GM18499 (cell line): ENCODE measurements around the gene RPL19.
"Not testable (repeated sequence)": the region's sequence is repeated elsewhere in the genome, so short reads cannot be mapped to it uniquely, and the experiment has no call there.

Source experiments
- ATAC-seq: cut with Tn5 transposase; IDR thresholded peaks from one replicate; pipeline ENCODE4 v1.9.1; 2021; ENCODE audit warnings: moderate number of reproducible peaks; ENCODE audit not compliant: insufficient read depth, unreplicated experiment

The RPL19 gene

GRCh38 chr17:39239640-39240314, 39.7 kb downstream of the RPL19 start:
- no peak for ATAC-seq

GRCh38 chr17:39240631-39241030, 40.5 kb downstream of the RPL19 start:
- ATAC-seq, result no peak

- no peak for ATAC-seq
Measured at GRCh38 chr17:39243155-39243554, 43.1 kb downstream of the RPL19 start.

- no peak for ATAC-seq
Measured at GRCh38 chr17:39244016-39244599, 44.0 kb downstream of the RPL19 start.

- no peak for ATAC-seq
Measured at GRCh38 chr17:39244600-39245570, 44.8 kb downstream of the RPL19 start.

GRCh38 chr17:39246274-39246673, 46.2 kb downstream of the RPL19 start:
- ATAC-seq, result no peak

- ATAC-seq, result not testable (repeated sequence)
Measured at GRCh38 chr17:39250076-39250475, 50.0 kb downstream of the RPL19 start.

- no peak for ATAC-seq
Measured at GRCh38 chr17:39251997-39252396, 51.9 kb downstream of the RPL19 start.

GRCh38 chr17:39252788-39253460, 52.8 kb downstream of the RPL19 start:
- no peak for ATAC-seq
